ENCODE data around the gene AOC3.
A peak's percentile ranks its signal among the peaks of the same experiment; 100 is the strongest.

DNA sequence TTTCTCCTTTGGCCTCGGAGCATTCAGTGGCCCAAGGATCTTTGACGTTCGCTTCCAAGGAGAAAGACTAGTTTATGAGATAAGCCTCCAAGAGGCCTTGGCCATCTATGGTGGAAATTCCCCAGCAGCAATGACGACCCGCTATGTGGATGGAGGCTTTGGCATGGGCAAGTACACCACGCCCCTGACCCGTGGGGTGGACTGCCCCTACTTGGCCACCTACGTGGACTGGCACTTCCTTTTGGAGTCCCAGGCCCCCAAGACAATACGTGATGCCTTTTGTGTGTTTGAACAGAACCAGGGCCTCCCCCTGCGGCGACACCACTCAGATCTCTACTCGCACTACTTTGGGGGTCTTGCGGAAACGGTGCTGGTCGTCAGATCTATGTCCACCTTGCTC lies 1.4 kb downstream of the AOC3 start:
- TF ChIP-seq, protein P1, sequence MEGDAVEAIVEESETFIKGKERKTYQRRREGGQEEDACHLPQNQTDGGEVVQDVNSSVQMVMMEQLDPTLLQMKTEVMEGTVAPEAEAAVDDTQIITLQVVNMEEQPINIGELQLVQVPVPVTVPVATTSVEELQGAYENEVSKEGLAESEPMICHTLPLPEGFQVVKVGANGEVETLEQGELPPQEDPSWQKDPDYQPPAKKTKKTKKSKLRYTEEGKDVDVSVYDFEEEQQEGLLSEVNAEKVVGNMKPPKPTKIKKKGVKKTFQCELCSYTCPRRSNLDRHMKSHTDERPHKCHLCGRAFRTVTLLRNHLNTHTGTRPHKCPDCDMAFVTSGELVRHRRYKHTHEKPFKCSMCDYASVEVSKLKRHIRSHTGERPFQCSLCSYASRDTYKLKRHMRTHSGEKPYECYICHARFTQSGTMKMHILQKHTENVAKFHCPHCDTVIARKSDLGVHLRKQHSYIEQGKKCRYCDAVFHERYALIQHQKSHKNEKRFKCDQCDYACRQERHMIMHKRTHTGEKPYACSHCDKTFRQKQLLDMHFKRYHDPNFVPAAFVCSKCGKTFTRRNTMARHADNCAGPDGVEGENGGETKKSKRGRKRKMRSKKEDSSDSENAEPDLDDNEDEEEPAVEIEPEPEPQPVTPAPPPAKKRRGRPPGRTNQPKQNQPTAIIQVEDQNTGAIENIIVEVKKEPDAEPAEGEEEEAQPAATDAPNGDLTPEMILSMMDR (IDR thresholded peaks at IDR 0.05), result no peak
- TF ChIP-seq EP300 (IDR thresholded peaks at IDR 0.05) (no peak), POLR2A (IDR thresholded peaks at IDR 0.05) (no peak), POLR2AphosphoS5 (IDR thresholded peaks at IDR 0.05) (peak in 3 of 4 donors; percentile 10 to 51 (median 25))
